Fibroblast of skin of abdomen (primary cell): ENCODE results near the gene PTPRH.
A peak's percentile ranks its signal among the peaks of the same experiment; 100 is the strongest.

Experiments
- DNase-seq: peaks from one replicate; pipeline ENCODE4 v3.0.0-alpha.2; 2013

PTPRH gene

DNA sequence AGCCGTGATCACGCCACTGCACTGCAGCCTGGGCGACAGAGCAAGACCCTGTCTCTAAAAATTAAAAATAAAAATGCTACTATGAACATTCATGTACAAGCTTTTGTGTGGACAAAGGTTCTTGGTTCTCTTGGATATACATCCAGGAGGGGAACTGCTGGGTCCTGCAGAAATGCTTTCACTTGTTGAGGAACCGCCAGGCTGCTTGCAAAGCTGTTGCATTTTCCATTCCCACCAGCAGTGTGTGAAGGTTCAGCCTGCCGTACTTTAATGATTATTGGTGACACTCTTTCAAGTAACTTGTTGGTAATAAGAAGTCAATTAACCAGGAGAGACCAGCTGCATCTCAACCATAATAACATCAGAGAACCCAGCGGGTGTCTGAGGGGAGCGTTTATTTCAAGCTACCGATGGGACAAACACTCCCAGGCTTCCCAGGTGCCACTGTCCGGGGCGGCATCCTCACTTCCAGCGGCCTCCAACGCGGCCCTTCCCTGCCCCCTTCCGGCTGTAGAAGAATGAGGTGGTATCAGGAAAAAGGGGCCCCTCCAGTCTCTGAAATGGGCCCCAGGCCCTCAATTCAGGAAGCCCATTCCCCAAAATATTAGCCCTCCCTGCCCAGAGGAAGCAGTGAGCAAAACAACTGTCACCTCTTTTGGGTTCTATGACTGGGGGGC lies 76.7 kb downstream of the PTPRH start:
- DNase-seq, result no peak

DNA sequence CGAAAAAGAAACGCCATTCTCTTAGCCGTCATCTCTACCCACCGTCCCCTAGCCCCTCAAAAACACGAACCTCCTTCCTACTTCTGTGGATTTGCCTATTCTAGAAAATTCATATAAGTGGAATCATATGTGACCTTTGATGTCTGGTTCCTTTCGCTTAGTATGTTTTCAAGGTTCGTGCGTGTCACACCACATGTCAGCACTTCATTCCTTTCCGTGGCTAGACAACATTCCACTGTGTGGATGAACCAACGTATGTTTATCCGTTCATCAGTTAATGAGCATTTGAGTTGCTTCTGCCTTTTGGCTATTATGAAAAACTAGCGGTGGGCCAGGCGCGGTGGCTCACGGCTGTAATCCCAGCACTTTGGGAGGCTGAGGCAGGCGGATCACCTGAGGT lies 77.9 kb downstream of the PTPRH start:
- DNase-seq, result peak; percentile 75
